Stimulated activated CD4-positive, alpha-beta T cell treated with anti-CD3 and anti-CD28 coated beads, Interleukin-12 subunit alpha, Interleukin-12 subunit beta, amount 100 ng/mL, for 24 hours (primary cell): ENCODE data around the gene VAMP1.
"Not testable (repeated sequence)": the region's sequence is repeated elsewhere in the genome, so short reads cannot be mapped to it uniquely, and the experiment has no call there.

ENCODE experiments used
- DNase-seq, 2 experiments: peaks; one replicate each; pipeline ENCODE4 v3.0.0-alpha.2; 2020; ENCODE audit warnings: low read depth in 2 of 2

The VAMP1 gene

DNA sequence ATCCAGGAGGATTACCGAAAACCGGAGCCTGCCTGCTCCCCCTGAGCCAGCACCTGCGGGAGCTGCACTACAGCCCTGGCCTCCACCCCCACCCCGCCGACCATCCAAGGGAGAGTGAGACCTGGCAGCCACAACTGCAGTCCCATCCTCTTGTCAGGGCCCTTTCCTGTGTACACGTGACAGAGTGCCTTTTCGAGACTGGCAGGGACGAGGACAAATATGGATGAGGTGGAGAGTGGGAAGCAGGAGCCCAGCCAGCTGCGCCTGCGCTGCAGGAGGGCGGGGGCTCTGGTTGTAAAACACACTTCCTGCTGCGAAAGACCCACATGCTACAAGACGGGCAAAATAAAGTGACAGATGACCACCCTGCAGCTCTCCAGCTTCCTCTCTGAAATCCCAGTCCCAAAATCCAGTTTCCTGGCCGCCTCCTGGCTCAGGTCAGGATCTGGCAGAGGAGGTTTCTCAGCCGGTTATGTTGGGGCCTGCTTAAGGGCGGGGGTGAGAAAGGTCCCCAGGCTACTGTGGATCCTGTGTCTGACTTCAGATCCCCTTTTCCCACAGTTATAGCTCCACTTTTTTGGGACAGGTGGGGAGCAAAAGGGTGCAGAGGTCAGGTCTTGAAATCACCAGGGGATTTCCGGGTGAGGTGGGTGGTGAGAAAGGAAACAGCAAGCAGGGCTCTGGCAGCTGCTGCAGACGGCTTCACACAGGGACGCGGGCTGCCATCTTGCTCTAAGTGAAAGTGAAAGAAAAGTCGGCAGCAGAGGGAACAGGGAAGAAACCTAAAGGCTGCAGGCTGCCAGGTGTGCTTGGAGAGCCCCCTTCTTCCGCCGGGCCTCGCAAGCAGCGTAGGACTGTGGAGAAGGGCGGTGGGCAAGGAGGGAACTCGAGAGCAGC is 18.9 kb downstream of the VAMP1 start, which contains the start of gene TAPBPL:
Gene TAPBPL (plus strand): TSS at position 695 of the 897 bp plus-strand sequence. CDS start 207 bp downstream, outside the sequence.
- peak; percentile 68 to 70 for DNase-seq

DNA sequence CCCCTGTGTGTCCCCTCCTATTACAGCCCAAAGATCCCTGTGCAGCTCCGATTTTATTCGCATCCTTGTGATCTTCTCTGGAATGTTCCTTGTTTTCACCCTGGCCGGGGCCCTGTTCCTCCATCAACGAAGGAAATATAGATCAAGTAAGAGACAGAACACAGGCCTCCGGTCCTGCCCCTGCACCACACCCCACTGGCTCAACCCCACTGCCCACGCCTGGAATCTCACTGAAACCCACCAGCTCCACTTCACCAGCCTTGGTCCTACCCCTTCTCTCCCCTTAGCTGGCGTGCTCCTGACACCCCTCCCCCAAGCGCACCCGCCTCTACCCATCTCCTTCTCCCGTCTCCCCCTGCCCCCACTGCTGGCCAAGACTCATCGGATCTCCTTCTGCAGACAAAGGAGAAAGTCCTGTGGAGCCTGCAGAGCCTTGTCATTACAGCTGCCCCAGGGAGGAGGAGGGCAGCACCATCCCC is 19.6 kb downstream of the VAMP1 start:
- DNase-seq: no peak

DNA sequence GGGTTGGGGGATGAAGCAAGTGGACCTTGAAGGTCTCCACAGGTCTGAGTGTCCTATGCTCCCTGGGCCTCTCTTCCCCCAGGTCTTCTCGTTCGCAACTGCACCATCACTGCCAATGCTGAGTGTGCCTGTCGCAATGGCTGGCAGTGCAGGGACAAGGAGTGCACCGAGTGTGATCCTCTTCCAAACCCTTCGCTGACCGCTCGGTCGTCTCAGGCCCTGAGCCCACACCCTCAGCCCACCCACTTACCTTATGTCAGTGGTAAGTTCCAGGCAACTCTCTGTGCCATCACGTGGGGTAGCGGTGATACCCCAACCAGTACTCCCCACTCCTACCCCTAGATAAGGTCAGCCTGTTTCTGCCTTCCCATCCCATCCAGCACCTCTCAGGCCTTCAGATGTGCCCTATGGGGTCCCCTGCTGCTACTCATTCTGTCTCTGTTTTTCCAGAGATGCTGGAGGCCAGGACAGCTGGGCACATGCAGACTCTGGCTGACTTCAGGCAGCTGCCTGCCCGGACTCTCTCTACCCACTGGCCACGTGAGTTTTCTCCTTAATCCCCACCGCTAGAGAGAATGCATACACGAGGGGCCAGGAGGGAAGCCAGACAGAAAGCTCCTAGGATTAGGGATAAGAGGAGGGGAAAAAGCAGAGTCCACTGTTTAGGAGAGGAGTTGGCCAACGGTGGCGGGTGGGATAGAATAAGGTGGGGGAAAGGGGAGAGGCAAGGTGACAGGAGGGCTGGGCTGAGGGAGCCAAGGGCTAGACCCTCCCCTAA is 20.2 kb downstream of the VAMP1 start:
- DNase-seq: no peak

- DNase-seq: no peak
These were observed 25.5 kb downstream of the VAMP1 start, which contains the start of gene CD27 for GRCh38 chr12:6444704-6445688. Gene CD27, plus strand, starts transcription at chr12:6444955. Its CDS starts 141 bp downstream, at chr12:6445096.

- no peak for DNase-seq
These were observed 26.4 kb downstream of the VAMP1 start for GRCh38 chr12:6444031-6444430.

DNA sequence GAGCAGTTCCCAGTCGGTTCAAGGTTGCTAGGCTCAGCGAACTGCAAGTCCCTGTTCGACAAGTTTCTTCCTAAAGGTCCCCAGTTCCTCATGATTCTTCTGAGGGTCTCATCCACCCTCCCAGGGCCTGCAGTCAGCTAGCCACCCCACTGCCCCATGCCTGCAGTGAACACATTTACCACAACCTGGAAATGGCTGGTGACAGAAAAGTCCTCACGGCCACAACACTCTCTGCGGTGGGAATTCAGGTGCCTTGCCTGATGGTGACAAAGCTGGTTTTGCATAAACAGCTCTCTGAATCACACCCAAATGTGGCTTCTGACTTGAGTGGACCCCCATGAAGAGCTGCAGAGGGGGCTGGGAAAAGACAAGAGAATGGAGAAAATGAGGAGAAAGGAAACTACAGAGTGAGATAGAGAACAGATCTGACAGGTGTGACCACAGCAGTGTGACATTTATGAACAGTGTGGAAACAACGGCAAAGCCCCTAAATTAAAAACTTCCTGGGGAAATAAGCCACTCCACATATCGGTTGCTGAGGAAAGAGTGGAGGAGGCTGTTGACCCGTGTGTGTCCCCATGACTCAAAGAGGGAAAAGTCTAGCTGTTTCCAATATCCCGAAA is 27.0 kb downstream of the VAMP1 start:
- DNase-seq: no peak

- DNase-seq: no peak
These were observed 27.6 kb downstream of the VAMP1 start for GRCh38 chr12:6442836-6443235.

- no peak for DNase-seq
These were observed 30.1 kb downstream of the VAMP1 start for GRCh38 chr12:6440391-6440790.

DNA sequence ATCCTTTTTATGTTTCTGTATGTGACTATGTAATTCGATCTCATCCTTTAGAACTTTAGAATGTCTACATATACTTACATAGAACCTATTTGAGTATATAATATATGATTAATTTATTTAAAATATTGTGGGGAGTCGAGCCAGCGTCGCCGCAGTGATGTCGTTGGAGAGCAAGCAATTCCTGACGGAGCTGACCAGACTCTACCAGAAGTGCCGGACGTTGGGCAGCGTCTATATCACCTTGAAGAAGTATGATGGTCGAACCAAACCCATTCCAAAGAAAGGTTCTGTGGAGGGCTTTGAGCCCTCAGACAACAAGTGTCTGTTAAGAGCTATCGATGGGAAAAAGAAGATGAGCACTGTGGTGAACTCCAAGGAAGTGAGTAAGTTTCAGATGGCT is 32.1 kb downstream of the VAMP1 start:
- DNase-seq: no peak

DNA sequence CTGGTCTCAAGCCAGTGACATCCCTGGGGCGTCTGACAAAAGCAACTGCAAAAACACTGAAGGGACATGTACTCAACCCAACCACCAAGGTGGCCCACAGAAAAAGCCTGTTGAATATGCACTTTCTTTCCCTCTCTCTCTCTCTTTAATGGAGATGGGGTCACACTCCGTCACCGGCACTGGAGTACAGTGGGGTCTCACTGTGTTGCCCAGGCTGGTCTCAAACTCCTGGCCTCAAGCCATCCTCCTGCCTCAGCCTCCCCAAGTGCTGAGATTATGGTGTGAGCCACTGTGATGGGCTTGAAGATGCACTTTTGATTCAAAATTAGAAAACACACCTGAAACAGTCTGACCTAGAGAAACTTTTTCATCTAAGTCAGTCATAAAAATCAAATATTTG is 32.9 kb downstream of the VAMP1 start:
- no peak for DNase-seq

DNA sequence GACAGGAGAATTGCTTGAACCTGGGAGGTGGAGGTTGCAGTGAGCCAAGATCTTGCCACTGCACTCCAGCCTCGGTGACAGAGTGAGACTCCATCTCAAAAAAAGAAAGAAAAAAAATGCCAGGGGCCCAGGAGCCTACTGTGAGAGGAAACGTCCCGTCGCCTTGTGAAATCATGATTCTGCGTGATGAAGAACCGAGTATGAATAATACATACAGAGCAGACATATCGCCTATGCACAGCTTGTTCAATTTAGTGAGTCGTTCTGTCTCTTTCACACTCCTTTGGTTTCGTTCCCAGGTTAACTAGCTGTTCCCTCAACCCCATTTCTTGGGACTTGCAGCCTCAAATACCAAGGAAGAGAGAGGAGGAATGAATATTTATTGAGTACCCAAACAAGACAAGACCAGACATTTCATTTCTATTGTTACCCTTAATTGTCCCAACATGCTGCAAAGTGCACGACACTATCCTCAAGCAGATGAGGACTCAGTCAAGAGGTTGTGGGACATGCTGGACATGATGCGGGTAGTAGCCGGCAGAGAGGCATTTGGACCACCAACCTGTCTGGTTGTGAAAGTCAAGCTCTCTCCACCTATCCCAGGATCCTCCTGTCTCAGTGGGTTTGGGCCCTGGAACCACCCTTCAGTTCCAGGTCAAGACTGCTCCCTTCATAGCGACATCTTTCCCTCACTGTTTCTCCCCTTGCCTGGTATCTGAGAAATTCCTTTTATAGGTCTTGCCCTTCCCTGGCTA is 34.3 kb downstream of the VAMP1 start:
- no peak for DNase-seq

GRCh38 chr12:6434205-6435140 is 36.0 kb downstream of the VAMP1 start:
- no peak for DNase-seq

DNA sequence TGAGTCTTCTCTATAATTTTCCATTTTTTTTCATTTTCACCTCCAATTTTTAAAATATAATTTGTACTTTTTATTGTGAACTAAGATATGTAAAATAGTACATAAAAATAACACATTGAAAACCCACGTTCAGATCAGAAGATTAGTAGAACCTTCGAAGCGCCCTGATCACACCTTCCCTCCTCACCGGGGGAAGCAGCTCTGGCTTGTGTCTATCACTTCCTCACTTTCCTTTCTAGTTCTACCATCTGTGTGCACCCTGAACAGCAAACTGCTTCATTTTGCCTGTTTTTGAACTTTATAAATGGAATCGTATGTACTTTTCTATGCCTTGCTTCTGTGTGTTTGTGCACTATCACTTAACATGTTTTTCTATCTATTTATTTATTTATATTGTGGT is 37.5 kb downstream of the VAMP1 start:
- DNase-seq: no peak

DNA sequence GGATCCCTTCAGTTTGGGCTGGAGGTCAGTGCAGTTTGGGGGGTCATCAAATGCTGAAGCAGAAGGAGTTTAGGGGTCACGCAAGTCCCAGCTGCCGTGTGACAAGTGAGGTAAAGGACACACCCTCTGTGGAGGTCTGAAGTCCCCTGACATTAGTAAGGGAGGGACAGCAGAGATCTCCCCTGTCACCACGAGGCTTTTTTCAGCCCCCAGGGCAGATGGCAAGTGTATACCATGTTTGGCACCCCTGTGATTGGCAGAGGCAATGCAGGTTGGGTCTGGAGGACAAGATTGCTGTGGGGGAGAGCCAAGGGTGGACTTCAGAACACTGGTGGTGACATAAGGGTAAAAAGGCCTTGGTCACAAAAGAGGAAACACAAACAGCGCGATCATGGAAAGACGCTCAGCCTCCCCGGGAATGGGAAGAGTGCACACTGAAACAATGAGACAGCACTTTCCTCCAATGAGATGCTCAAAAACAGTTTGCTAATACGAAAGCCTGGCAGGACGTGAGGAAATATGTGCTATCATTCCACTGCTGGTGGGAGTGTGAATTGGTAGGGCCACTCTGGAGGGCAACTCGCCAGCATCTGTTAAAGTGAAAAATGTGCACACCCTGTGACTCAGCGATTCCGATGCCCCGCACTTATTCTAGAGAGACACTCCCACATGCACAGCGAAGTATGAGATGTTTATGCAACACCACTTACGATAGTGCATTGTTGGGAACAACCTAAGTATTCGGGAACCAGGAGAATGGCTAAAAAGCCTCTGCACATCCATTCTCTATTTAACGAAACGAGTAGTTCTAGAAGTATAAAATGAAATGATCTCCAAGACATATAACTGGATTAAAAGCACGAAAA is 40.1 kb downstream of the VAMP1 start:
- peak in 1 of 2 experiments; percentile 63 for DNase-seq

GRCh38 chr12:6428326-6428725 is 42.2 kb downstream of the VAMP1 start:
- no peak for DNase-seq

GRCh38 chr12:6427796-6428195 is 42.7 kb downstream of the VAMP1 start:
- not testable (repeated sequence) for DNase-seq

GRCh38 chr12:6426882-6427671 is 43.4 kb downstream of the VAMP1 start:
- peak; percentile 89 to 94 for DNase-seq
